Loucy (cell line): Measurements from ENCODE around the gene TMBIM4.

Experiments
- EZH2phosphoT487 ChIP-seq: fragments of 200-600 bp; IDR thresholded peaks from 2 replicates; pipeline ENCODE4 v1.6.1; 2018; ENCODE audit warnings: antibody characterized with exemption, mild to moderate bottlenecking, moderate library complexity, borderline replicate concordance
- TF ChIP-seq, protein P1 (sequence below): fragments of 200-600 bp; sonication (generic); conservative IDR thresholded peaks from 2 replicates; pipeline ENCODE4 v1.5.1; 2014; ENCODE audit warnings: mild to moderate bottlenecking, antibody characterized with exemption, low read length

DNA sequence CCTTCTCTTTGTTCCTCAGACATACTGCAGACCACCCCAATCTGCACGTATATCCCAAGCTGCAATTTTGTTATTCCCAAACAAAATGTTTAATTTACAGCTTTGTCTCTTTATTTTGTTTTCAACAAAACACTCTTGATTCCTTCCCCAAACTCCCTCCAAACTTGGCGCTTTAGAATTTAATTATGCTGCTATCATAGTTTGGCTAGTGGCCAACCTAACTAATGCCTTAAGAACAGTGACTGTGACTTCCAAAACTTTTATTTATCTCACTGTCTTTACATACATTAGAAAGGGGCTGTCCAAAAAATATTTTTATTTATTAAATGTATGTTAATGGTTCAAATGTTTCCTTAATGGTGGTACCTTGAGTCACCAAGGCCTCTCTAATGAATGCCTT is 7.1 kb downstream of the TMBIM4 start:
- TF ChIP-seq, protein P1, sequence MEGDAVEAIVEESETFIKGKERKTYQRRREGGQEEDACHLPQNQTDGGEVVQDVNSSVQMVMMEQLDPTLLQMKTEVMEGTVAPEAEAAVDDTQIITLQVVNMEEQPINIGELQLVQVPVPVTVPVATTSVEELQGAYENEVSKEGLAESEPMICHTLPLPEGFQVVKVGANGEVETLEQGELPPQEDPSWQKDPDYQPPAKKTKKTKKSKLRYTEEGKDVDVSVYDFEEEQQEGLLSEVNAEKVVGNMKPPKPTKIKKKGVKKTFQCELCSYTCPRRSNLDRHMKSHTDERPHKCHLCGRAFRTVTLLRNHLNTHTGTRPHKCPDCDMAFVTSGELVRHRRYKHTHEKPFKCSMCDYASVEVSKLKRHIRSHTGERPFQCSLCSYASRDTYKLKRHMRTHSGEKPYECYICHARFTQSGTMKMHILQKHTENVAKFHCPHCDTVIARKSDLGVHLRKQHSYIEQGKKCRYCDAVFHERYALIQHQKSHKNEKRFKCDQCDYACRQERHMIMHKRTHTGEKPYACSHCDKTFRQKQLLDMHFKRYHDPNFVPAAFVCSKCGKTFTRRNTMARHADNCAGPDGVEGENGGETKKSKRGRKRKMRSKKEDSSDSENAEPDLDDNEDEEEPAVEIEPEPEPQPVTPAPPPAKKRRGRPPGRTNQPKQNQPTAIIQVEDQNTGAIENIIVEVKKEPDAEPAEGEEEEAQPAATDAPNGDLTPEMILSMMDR, result no peak
- TF ChIP-seq EZH2phosphoT487, result no peak
